ENCODE data around the gene DAP3.
"Not testable (repeated sequence)": the region's sequence is repeated elsewhere in the genome, so short reads cannot be mapped to it uniquely, and the experiment has no call there.

DAP3 gene

DNA sequence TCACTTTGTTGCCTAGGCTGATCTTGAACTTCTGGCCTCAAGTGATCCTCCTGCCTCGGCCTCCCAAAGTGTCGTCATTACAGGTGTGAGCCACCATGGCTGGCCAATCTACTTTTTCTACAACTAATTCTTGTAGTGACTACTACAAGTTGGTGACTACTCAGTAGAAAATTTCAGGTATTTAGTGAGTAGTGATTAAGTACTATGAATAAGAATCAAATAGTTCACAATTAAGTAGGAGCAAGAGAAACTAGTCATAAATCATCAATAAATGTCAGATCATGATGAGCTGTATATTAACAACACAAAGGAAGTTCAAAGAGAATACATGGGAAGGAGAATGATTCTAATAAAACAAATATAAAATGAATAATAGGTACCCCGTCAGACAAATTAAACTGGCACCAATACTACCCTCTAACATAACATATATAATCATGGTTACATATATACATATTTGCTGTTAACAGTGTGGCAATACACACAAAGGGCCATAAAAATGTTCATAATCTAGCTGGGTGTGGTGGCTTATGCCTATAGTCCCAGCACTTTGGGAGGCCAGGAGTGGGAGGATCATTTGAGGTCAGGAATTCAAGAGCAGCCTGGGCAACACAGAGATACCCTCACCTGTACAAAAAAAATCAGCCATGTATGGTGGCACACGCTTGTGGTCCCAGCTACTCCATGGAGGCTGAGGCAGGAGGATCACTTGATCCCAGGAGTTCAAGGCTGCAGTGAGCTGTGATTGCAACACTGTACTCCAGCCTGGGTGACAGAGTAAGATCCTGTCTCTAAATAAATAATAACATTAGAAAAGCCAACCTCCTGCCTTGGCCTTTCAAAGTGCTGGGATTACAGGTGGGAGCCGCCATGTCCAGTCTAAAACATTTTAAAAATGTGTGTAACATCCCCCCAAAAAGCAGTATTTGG lies 19.4 kb upstream of the DAP3 start:
- no peak for DNase-seq
- Mint-ChIP-seq H3K9me3 (no peaks in the 10 kb centered on the region), H3K4me3 (no peak overlapping the region), H3K4me1 (ENCODE audit: low read depth) (no peaks in the 10 kb centered on the region), H3K27me3 (no peaks in the 10 kb centered on the region), H3K36me3 (ENCODE audit: low read depth) (peaks cover 86% of the 10 kb centered on the region), H3K27ac (no peak overlapping the region)

- Mint-ChIP-seq H3K27me3 (no peaks in the 10 kb centered on the region), H3K36me3 (ENCODE audit: low read depth) (peaks cover 88% of the 10 kb centered on the region), H3K4me1 (ENCODE audit: low read depth) (no peaks in the 10 kb centered on the region), H3K27ac (no peak overlapping the region), H3K9me3 (no peaks in the 10 kb centered on the region), H3K4me3 (no peak overlapping the region)
- DNase-seq = no peak
Measured at GRCh38 chr1:155671750-155672149, 17.1 kb upstream of the DAP3 start.

GRCh38 chr1:155673003-155673402 lies 15.9 kb upstream of the DAP3 start:
- no peak overlapping the region for H3K4me3 Mint-ChIP-seq
- H3K36me3 Mint-ChIP-seq (ENCODE audit: low read depth) = peaks cover 92% of the 10 kb centered on the region
- no peaks in the 10 kb centered on the region for H3K4me1 Mint-ChIP-seq (ENCODE audit: low read depth)
- DNase-seq = no peak
- no peaks in the 10 kb centered on the region for H3K9me3 Mint-ChIP-seq
- peak overlapping the region; percentile 37 for H3K27ac Mint-ChIP-seq
- no peaks in the 10 kb centered on the region for H3K27me3 Mint-ChIP-seq

DNA sequence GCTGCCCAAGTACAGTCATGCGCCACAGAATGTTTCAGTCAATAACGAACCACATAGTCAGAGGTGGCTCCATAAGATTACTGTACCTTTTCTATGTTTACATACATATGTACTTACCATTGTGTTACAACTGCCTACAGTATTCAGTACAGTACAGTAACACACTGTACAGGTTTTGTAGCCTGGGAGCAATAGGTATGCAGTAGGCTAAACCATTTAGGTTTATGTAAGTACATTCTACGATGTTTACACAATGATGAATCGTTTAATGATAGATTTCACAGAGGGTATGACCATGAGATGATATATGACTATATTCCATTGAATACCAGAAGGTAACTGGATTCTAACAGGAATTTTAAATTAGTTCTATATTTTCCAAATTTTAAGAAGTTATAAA lies 10.9 kb upstream of the DAP3 start:
- DNase-seq = no peak
- peak overlapping the region; percentile 23 for H3K27ac Mint-ChIP-seq
- no peaks in the 10 kb centered on the region for H3K27me3 Mint-ChIP-seq
- H3K4me1 Mint-ChIP-seq (ENCODE audit: low read depth) = peaks cover 20% of the 10 kb centered on the region
- peaks cover 84% of the 10 kb centered on the region for H3K36me3 Mint-ChIP-seq (ENCODE audit: low read depth)
- no peaks in the 10 kb centered on the region for H3K9me3 Mint-ChIP-seq
- H3K4me3 Mint-ChIP-seq = no peak overlapping the region

GRCh38 chr1:155678992-155679391 lies 9.9 kb upstream of the DAP3 start:
- peaks cover 29% of the 10 kb centered on the region for H3K4me1 Mint-ChIP-seq (ENCODE audit: low read depth)
- not testable (repeated sequence) for H3K4me3 Mint-ChIP-seq, H3K27me3 Mint-ChIP-seq, H3K9me3 Mint-ChIP-seq, DNase-seq
- peaks cover 88% of the 10 kb centered on the region for H3K36me3 Mint-ChIP-seq (ENCODE audit: low read depth)
- H3K27ac Mint-ChIP-seq = peak overlapping the region; percentile 82

- H3K27ac Mint-ChIP-seq = peak overlapping the region; percentile 3
- H3K4me1 Mint-ChIP-seq (ENCODE audit: low read depth) = peaks cover 44% of the 10 kb centered on the region
- no peak for DNase-seq
- H3K9me3 Mint-ChIP-seq = no peaks in the 10 kb centered on the region
- H3K27me3 Mint-ChIP-seq = no peaks in the 10 kb centered on the region
- no peak overlapping the region for H3K4me3 Mint-ChIP-seq
- H3K36me3 Mint-ChIP-seq (ENCODE audit: low read depth) = peaks cover 86% of the 10 kb centered on the region
Measured at GRCh38 chr1:155680531-155680930, 8.4 kb upstream of the DAP3 start.

DNA sequence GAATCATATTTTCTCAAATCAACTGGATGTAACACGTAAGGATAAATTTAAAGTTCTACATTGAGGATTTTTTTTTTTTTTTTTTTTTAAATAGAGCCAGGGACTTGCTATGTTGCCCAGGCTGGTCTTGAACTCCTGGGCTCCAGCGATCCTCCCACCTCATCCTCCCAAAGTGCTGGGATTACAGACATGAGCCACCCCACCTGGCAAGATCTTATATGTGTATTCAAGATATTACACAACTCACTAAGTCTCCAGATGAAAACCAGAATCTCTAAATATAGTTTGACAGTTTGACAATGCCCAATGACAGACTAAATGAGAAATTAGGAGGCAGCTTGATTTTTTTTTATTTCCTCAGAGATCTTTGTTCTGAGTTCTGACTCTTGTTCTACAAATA lies 7.1 kb upstream of the DAP3 start:
- no peak for DNase-seq
- Mint-ChIP-seq H3K36me3 (ENCODE audit: low read depth) (peaks cover 82% of the 10 kb centered on the region), H3K27ac (peak overlapping the region; percentile 61), H3K4me3 (no peak overlapping the region), H3K9me3 (no peaks in the 10 kb centered on the region), H3K4me1 (ENCODE audit: low read depth) (peaks cover 53% of the 10 kb centered on the region), H3K27me3 (no peaks in the 10 kb centered on the region)

DNA sequence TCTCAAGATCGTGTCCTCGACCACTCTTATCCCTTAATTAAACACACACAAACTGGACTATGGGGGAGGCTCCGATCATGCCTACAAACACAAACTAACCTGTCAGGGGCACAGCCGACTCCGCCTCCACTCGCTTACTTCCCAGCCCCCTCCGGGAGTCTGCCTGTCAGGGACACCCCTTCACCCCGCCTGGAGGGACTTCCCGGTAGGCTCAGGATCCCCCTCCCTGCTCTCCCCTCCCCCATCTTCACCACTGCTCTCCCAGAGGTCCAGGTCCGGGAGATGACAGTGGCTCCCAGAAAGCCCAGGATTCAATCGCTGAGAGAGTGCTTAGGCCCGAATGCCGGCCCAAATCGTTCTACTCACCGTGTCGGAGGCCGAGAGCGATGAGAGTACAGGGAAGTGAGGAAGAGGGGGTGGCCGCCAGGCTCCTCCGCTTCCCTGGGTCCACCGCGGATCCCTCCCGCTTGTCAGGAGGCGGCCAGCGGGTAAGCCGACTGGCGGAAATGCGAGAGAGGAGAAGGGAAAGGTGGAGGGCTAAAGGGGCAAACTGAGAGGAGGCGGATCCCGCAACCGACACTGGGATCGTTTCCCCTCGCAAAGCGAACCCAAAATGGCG lies 1.1 kb upstream of the DAP3 start:
- DNase-seq, H3K9me3 Mint-ChIP-seq: not testable (repeated sequence)
- peaks cover 58% of the 10 kb centered on the region for H3K4me1 Mint-ChIP-seq (ENCODE audit: low read depth)

GRCh38 chr1:155688324-155689080 lies 389 bp upstream of the DAP3 start, which contains the start of gene YY1AP1:
Gene YY1AP1, minus strand, starts transcription at chr1:155688774. Its CDS starts 8,338 bp downstream, at chr1:155680436.
- H3K4me3 Mint-ChIP-seq = peak within 1 kb of the TSS; percentile 97
- H3K4me1 Mint-ChIP-seq (ENCODE audit: low read depth) = peaks cover 59% of the 10 kb centered on the region
- H3K9me3 Mint-ChIP-seq = no peaks in the 10 kb centered on the region
- peak; percentile 96 for DNase-seq
- H3K36me3 Mint-ChIP-seq (ENCODE audit: low read depth) = peaks cover 78% of the 10 kb centered on the region
- peak within 1 kb of the TSS; percentile 97 for H3K27ac Mint-ChIP-seq
- no peaks in the 10 kb centered on the region for H3K27me3 Mint-ChIP-seq

More for the DNA sequence above, 1.1 kb upstream of the DAP3 start:
- not testable (repeated sequence) for H3K27me3 Mint-ChIP-seq
- H3K27ac Mint-ChIP-seq = peak overlapping the region; percentile 97
- H3K4me3 Mint-ChIP-seq = peak overlapping the region; percentile 97
- H3K36me3 Mint-ChIP-seq (ENCODE audit: low read depth) = peaks cover 78% of the 10 kb centered on the region

- H3K27me3 Mint-ChIP-seq = no peaks in the 10 kb centered on the region
- DNase-seq = no peak
- no peaks in the 10 kb centered on the region for H3K9me3 Mint-ChIP-seq
- peaks cover 61% of the 10 kb centered on the region for H3K4me1 Mint-ChIP-seq (ENCODE audit: low read depth)
- no peak overlapping the region for H3K4me3 Mint-ChIP-seq
- H3K27ac Mint-ChIP-seq = no peak overlapping the region
- H3K36me3 Mint-ChIP-seq (ENCODE audit: low read depth) = peaks cover 84% of the 10 kb centered on the region
Measured at GRCh38 chr1:155691992-155692528, 3.2 kb downstream of the DAP3 start.

GRCh38 chr1:155694167-155694566 lies 5.3 kb downstream of the DAP3 start:
- no peak overlapping the region for H3K27ac Mint-ChIP-seq
- DNase-seq = no peak
- no peak overlapping the region for H3K4me3 Mint-ChIP-seq
- peaks cover 80% of the 10 kb centered on the region for H3K4me1 Mint-ChIP-seq (ENCODE audit: low read depth)
- no peaks in the 10 kb centered on the region for H3K9me3 Mint-ChIP-seq
- peaks cover 92% of the 10 kb centered on the region for H3K36me3 Mint-ChIP-seq (ENCODE audit: low read depth)
- no peaks in the 10 kb centered on the region for H3K27me3 Mint-ChIP-seq

GRCh38 chr1:155695072-155695471 lies 6.2 kb downstream of the DAP3 start:
- Mint-ChIP-seq H3K9me3 (no peaks in the 10 kb centered on the region), H3K4me1 (ENCODE audit: low read depth) (peaks cover 80% of the 10 kb centered on the region), H3K27me3 (no peaks in the 10 kb centered on the region), H3K4me3 (peak overlapping the region; percentile 80), H3K36me3 (ENCODE audit: low read depth) (peaks cover 92% of the 10 kb centered on the region), H3K27ac (no peak overlapping the region)
- no peak for DNase-seq

DNA sequence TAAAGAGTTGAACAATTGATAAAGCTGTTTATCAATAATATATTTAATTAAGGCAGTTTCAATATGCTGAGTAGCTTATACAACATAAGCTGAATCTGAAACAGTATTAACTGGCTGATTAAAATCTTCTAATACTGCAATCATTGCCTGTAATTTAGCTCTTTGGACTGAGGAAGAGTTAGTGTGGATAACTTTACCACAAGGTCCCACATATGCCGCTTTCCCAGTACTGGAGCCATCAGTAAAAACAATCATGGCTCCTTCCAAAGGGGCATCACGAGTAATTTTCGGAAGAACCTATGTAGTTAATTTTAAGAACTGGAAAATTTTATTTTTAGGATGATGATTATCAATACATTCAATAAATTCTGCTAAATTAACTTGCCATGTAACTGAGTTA lies 6.7 kb downstream of the DAP3 start:
- Mint-ChIP-seq H3K9me3 (no peaks in the 10 kb centered on the region), H3K27ac (no peak overlapping the region), H3K27me3 (no peaks in the 10 kb centered on the region), H3K4me1 (ENCODE audit: low read depth) (peaks cover 80% of the 10 kb centered on the region), H3K4me3 (peak overlapping the region; percentile 80), H3K36me3 (ENCODE audit: low read depth) (peaks cover 89% of the 10 kb centered on the region)
- no peak for DNase-seq

- Mint-ChIP-seq H3K27me3 (no peaks in the 10 kb centered on the region), H3K36me3 (ENCODE audit: low read depth) (peaks cover 83% of the 10 kb centered on the region), H3K4me1 (ENCODE audit: low read depth) (peaks cover 74% of the 10 kb centered on the region), H3K9me3 (no peaks in the 10 kb centered on the region), H3K4me3 (peak overlapping the region; percentile 80), H3K27ac (no peak overlapping the region)
- DNase-seq = no peak
Measured at GRCh38 chr1:155696524-155696923, 7.6 kb downstream of the DAP3 start.
